Measurements from ENCODE around the gene STK11IP.

- no peak for TF ChIP-seq ZNF384 (IDR thresholded peaks at IDR 0.05)
- no peak for TF ChIP-seq SUZ12 (IDR thresholded peaks at IDR 0.05)
- TF ChIP-seq FOXM1 (IDR thresholded peaks at IDR 0.05; ENCODE audit: borderline replicate concordance), result no peak
- TF ChIP-seq BHLHE40 (IDR thresholded peaks at IDR 0.05; ENCODE audit: borderline replicate concordance), result no peak
- TF ChIP-seq SP1 (IDR thresholded peaks at IDR 0.05), result no peak
- no peak for TF ChIP-seq FOXA1 (IDR thresholded peaks at IDR 0.05)
- TF ChIP-seq TARDBP (IDR thresholded peaks at IDR 0.05), result no peak
- no peak for TF ChIP-seq NFRKB (IDR thresholded peaks at IDR 0.05)
- no peak for TF ChIP-seq CTBP1 (IDR thresholded peaks at IDR 0.05; ENCODE audit: borderline replicate concordance)
Measured at GRCh38 chr2:219621935-219622334, 24.3 kb downstream of the STK11IP start.
